Measurements from ENCODE around the gene TGFB2. TPM values are rescaled to one million over a fixed set of nuclear protein-coding genes. Genes with fewer than 3 reads are reported as not detected.

The TGFB2 gene
- total RNA-seq, 1 experiment from 2014 or later: not detected

DNA sequence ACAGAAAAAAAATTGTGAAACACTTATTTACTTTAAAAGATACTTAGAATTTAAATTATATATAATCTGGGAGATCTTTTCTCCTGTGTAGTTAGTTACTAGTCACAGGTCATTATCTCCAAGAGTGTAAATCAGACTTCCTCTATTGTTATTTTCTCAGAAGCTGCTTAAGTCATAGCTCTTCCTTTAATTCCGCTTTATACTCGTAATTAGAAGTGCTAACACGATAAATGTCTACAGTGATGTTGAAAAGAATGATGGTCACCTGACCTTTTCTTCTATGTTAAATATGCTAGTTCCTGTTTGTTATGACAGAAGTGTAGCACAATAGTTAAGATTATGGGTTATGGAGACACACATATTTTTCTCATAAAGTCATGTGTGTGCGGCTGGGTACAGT is 123.6 kb downstream of the TGFB2 start:
- Histone ChIP-seq H3K9me3 (ENCODE audit: control insufficient read depth, low read depth, low read length) (no peaks in the 10 kb centered on the region), H3K14ac (ENCODE audit: insufficient read depth, low read length) (no peak overlapping the region), H3K4ac (ENCODE audit: low read depth, low read length) (no peak overlapping the region), H3K27me3 (ENCODE audit: insufficient read depth, low read length) (no peaks in the 10 kb centered on the region), H3K9ac (ENCODE audit: extremely low read depth, insufficient read length, low read length) (no peak overlapping the region), H3K4me1 (ENCODE audit: insufficient read depth, low read length) (no peaks in the 10 kb centered on the region), H3K23me2 (ENCODE audit: insufficient read length, low read depth, low read length, poor library complexity, severe bottlenecking) (no peaks in the 10 kb centered on the region), H3K4me2 (ENCODE audit: insufficient read depth, insufficient read length, low read length) (no peak overlapping the region), H3T11ph (ENCODE audit: low read length) (no peak overlapping the region), H4K20me1 (ENCODE audit: control insufficient read depth, insufficient read depth, insufficient read length) (no peaks in the 10 kb centered on the region), H2AFZ (ENCODE audit: low read length) (no peak overlapping the region), H3K79me2 (ENCODE audit: insufficient read depth, low read length) (no peaks in the 10 kb centered on the region), H3K56ac (ENCODE audit: insufficient read length, low read depth, low read length) (no peak overlapping the region), H2BK5ac (ENCODE audit: insufficient read length, low read length) (no peak overlapping the region), H4K5ac (ENCODE audit: insufficient read length, low read depth, low read length) (no peak overlapping the region), H2BK20ac (ENCODE audit: low read depth, low read length, poor library complexity, severe bottlenecking) (no peak overlapping the region), H3K18ac (ENCODE audit: insufficient read length, low read depth, low read length) (no peak overlapping the region), H2AK5ac (ENCODE audit: insufficient read length, low read length) (no peak overlapping the region), H3K27ac (ENCODE audit: insufficient read length, low read depth, low read length) (no peak overlapping the region), H2BK15ac (ENCODE audit: low read depth, low read length) (no peak overlapping the region), H4K8ac (replicated peaks; ENCODE audit: insufficient read length, low read depth, low read length) (no peak overlapping the region), H4K91ac (ENCODE audit: insufficient read length, low read depth, low read length) (no peak overlapping the region), H3K79me1 (ENCODE audit: insufficient read depth, low read depth, low read length, poor library complexity, severe bottlenecking) (no peaks in the 10 kb centered on the region), H3K23ac (ENCODE audit: insufficient read length, low read depth, low read length) (no peak overlapping the region), H2BK120ac (ENCODE audit: low read depth, low read length, poor library complexity, severe bottlenecking) (no peak overlapping the region), H2BK12ac (ENCODE audit: insufficient read length, low read depth, low read length) (no peak overlapping the region)
- TF ChIP-seq, protein P1, sequence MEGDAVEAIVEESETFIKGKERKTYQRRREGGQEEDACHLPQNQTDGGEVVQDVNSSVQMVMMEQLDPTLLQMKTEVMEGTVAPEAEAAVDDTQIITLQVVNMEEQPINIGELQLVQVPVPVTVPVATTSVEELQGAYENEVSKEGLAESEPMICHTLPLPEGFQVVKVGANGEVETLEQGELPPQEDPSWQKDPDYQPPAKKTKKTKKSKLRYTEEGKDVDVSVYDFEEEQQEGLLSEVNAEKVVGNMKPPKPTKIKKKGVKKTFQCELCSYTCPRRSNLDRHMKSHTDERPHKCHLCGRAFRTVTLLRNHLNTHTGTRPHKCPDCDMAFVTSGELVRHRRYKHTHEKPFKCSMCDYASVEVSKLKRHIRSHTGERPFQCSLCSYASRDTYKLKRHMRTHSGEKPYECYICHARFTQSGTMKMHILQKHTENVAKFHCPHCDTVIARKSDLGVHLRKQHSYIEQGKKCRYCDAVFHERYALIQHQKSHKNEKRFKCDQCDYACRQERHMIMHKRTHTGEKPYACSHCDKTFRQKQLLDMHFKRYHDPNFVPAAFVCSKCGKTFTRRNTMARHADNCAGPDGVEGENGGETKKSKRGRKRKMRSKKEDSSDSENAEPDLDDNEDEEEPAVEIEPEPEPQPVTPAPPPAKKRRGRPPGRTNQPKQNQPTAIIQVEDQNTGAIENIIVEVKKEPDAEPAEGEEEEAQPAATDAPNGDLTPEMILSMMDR (conservative IDR thresholded peaks at IDR 0.05): no peak
- Mint-ChIP-seq H3K4me3 (no peak overlapping the region), H3K4me1 (peaks cover 0 to 6% of the 10 kb centered on the region in 2 experiments; a peak in 2 of 4 replicates), H3K36me3 (ENCODE audit: insufficient read depth in 1 of 3, low read depth in 3 of 3) (no peaks in the 10 kb centered on the region), H3K9me3 (no peaks in the 10 kb centered on the region; a peak in 1 of 5 replicates), H3K27ac (no peak overlapping the region), H3K27me3 (ENCODE audit: low read depth) (no peaks in the 10 kb centered on the region)
- DNase-seq: no peak
- WGBS (ENCODE audit: extremely low coverage, insufficient read length, low lambda C conversion rate): no CpG with 5 or more reads among the region's 4 CpGs
